GM06990 (cell line): ENCODE results near the gene SMTN.

Experiments
- DNase-seq: peaks from one replicate; pipeline ENCODE4 v3.0.0-alpha.2; 2011; ENCODE audit not compliant: insufficient read length; ENCODE audit errors: extremely low read depth
- H3K27me3 ChIP-seq: replicated peaks from 2 replicates; pipeline ENCODE4 v1.6.0; 2011; ENCODE audit warnings: low read length; ENCODE audit not compliant: control insufficient read depth, insufficient read depth
- H3K36me3 ChIP-seq: 2 replicates; pipeline ENCODE4 v1.5.1; 2011; ENCODE audit warnings: low read length; ENCODE audit not compliant: control insufficient read depth, insufficient read depth
- H3K4me3 ChIP-seq: replicated peaks from 2 replicates; pipeline ENCODE4 v1.5.1; 2011; ENCODE audit warnings: low read depth, mild to moderate bottlenecking, control low read depth, low read length
- CTCF ChIP-seq: IDR thresholded peaks from 2 replicates; pipeline ENCODE4 v1.5.1; 2011; ENCODE audit warnings: low read length, control low read depth, mild to moderate bottlenecking, inconsistent platforms; ENCODE audit not compliant: insufficient read depth, poor library complexity, severe bottlenecking

SMTN gene

DNA sequence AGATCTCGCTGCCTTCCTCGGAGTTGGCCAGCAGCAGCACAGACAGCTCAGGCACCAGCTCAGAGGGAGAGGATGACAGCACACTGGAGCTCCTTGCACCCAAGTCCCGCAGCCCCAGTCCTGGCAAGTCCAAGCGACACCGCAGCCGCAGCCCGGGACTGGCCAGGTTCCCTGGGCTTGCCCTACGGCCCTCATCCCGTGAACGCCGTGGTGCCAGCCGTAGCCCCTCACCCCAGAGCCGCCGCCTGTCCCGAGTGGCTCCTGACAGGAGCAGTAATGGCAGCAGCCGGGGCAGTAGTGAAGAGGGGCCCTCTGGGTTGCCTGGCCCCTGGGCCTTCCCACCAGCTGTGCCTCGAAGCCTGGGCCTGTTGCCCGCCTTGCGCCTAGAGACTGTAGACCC is 52.8 kb downstream of the SMTN start:
- Histone ChIP-seq H3K27me3 (no peaks in the 10 kb centered on the region), H3K4me3 (no peak overlapping the region), H3K36me3 (no peaks in the 10 kb centered on the region)
- no peak for TF ChIP-seq CTCF
- no peak for DNase-seq

GRCh38 chr22:31134688-31135087 is 53.6 kb downstream of the SMTN start:
- no peak for TF ChIP-seq CTCF
- no peak for DNase-seq
- Histone ChIP-seq H3K27me3 (no peaks in the 10 kb centered on the region), H3K4me3 (no peak overlapping the region), H3K36me3 (no peaks in the 10 kb centered on the region)

- Histone ChIP-seq H3K36me3 (no peaks in the 10 kb centered on the region), H3K27me3 (no peaks in the 10 kb centered on the region), H3K4me3 (no peak overlapping the region)
- TF ChIP-seq CTCF: no peak
- DNase-seq: no peak
Measured at GRCh38 chr22:31135706-31136105, 54.6 kb downstream of the SMTN start.

DNA sequence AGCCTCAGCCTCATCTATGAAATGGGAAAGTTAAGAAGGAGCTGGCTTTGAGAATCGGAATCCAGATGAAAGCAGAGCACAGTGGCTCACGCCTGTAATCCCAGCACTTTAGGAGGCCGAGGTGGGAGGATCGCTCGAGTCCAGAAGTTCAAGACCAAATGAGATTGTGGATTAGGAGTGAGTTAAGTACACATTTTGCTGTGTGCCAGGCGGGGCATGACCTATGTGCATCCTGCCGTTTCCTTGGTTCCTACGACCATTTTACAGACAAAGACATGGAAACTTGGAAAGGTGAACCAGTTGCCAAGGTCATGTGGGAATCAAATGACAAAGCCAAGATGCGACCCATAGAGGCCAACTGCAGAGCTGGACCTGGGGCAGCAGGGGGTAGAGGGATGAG is 55.0 kb downstream of the SMTN start:
- no peaks in the 10 kb centered on the region for H3K27me3 ChIP-seq
- H3K36me3 ChIP-seq: no peaks in the 10 kb centered on the region
- no peak for DNase-seq
- no peak overlapping the region for H3K4me3 ChIP-seq
- TF ChIP-seq CTCF: no peak

DNA sequence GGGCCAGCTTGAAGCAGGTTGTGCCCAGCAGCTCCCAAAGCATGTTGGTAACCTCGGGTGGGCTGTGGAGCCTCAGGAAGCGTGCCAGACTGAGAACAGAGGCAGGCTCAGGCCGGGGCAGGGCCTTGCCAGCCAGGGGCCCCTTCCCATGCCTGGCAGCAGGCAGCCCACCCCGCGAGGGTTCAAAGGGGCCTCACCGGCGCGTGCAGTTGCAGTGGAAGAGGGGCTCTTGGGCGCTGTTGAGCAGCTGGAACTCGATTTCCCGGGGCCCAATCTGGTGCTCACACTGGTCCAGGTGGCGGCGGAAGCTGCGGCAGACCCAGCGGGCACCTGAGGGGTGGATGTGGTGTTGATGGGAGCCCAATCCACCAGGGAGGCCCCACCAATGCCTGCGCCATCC is 55.6 kb downstream of the SMTN start:
- Histone ChIP-seq H3K36me3 (no peaks in the 10 kb centered on the region), H3K27me3 (no peaks in the 10 kb centered on the region), H3K4me3 (no peak overlapping the region)
- no peak for TF ChIP-seq CTCF
- no peak for DNase-seq

DNA sequence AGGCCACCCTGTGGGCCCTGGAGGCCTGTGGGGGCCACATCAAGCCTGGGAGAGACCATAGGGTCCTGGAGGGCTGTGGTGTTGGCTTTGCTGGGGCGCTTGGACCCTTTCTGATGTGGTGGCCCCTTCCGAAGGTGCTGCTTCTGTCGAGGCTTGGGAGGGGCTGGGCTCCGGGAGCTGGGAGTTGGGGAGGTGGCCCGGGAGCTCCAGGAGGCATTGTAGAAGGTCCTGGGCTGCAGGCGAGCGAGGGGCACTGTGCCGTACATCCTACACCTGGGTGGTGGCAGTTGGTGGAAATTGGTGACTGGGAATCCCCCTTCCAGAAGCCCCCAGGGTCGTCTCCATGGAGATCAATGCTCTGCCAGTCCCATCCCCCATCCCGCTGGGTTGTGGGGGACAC is 56.6 kb downstream of the SMTN start:
- DNase-seq: no peak
- TF ChIP-seq CTCF: no peak
- Histone ChIP-seq H3K27me3 (no peaks in the 10 kb centered on the region), H3K36me3 (no peaks in the 10 kb centered on the region), H3K4me3 (no peak overlapping the region)
